ENCODE data around the gene ALDH1A2.

GRCh38 chr15:57947282-57947681 is 118.2 kb downstream of the ALDH1A2 start:
- TF ChIP-seq CTCF (optimal IDR thresholded peaks at IDR 0.05 in 1 of 3, IDR thresholded peaks at IDR 0.05 in 1 of 3, conservative IDR thresholded peaks at IDR 0.05 in 1 of 3; ENCODE audit: extremely low read depth in 1 of 3, insufficient read depth in 2 of 3, low read length in 3 of 3) (no peak), EZH2 (IDR thresholded peaks at IDR 0.05; ENCODE audit: low read length) (no peak)

Measured in keratinocyte (primary cell).